Measurements from ENCODE around the gene RGS6. TPM values are rescaled to one million over a fixed set of nuclear protein-coding genes. Genes with fewer than 3 reads are reported as not detected.

Gene RGS6
- total and polyA plus RNA-seq, 2 of the 4 experiments (the other 2 are of a cell fraction) = not detected

DNA sequence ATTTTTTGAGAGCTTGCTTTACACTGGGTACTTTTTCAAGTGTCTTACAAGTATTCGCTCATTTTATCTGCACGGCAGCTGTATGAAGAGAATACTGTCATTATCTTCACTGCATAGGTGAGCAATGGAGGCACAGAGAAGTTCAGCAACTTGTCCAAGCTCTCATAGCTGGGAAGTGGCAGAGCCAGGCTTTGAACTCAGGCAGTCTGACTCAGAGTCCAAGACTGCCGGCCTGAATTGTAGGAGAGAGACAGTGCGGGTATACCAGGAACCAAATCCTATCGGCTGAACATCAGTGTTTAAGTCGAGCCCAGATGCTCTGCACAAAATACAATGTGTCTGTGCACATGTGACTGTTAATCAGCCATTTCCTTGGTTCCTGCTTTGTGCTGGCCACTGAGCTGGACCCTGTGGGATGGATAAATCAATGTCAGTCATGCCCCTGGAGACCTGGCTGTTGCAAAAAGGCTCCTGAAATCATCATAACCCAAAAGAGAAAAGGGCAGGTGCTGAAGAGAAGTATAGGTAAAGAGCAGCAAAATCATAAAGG, 487.1 kb downstream of the RGS6 start:
- H4K20me1 ChIP-seq (ENCODE audit: insufficient read depth, low read length) = no peaks in the 10 kb centered on the region
- H3K56ac ChIP-seq (ENCODE audit: extremely low read depth, insufficient read depth, low read length) = no peak overlapping the region
- H3K9me1 ChIP-seq (ENCODE audit: insufficient read depth, low read length) = no peaks in the 10 kb centered on the region
- ChIA-PET CTCF (interaction anchor here (0.6 to 1.2 kb wide), 2 partner anchors 64 to 395 kb away, joined by 3 to 4 read pairs; no protein-coding TSS in a partner anchor), POLR2A (ENCODE audit: unreplicated experiment) (no interaction called here)
- no peak overlapping the region for H4K5ac ChIP-seq (ENCODE audit: low read depth, low read length)
- no peak overlapping the region for H2AK5ac ChIP-seq (ENCODE audit: low read depth, low read length)
- H3K14ac ChIP-seq (replicated peaks; ENCODE audit: low read depth, low read length) = no peak overlapping the region
- no peaks in the 10 kb centered on the region for H3K79me1 ChIP-seq (ENCODE audit: low read depth in 1 of 2, low read length in 2 of 2)
- no peak for TF ChIP-seq POLR2A (IDR thresholded peaks at IDR 0.05; ENCODE audit: low read depth, low read length)
- no peak for TF ChIP-seq BHLHE40 (IDR thresholded peaks at IDR 0.05; ENCODE audit: low read depth, low read length)
- TF ChIP-seq, protein P1, sequence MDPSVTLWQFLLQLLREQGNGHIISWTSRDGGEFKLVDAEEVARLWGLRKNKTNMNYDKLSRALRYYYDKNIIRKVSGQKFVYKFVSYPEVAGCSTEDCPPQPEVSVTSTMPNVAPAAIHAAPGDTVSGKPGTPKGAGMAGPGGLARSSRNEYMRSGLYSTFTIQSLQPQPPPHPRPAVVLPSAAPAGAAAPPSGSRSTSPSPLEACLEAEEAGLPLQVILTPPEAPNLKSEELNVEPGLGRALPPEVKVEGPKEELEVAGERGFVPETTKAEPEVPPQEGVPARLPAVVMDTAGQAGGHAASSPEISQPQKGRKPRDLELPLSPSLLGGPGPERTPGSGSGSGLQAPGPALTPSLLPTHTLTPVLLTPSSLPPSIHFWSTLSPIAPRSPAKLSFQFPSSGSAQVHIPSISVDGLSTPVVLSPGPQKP (IDR thresholded peaks at IDR 0.05; ENCODE audit: borderline replicate concordance, low read depth, low read length) = no peak
- TF ChIP-seq CEBPB (IDR thresholded peaks at IDR 0.05; ENCODE audit: low read depth, low read length) = no peak
- no peak for TF ChIP-seq MAZ (IDR thresholded peaks at IDR 0.05; ENCODE audit: borderline replicate concordance, low read depth, low read length)
- no peak for TF ChIP-seq NFE2L2 (IDR thresholded peaks at IDR 0.05; ENCODE audit: low read depth, low read length)
- TF ChIP-seq, protein P2, sequence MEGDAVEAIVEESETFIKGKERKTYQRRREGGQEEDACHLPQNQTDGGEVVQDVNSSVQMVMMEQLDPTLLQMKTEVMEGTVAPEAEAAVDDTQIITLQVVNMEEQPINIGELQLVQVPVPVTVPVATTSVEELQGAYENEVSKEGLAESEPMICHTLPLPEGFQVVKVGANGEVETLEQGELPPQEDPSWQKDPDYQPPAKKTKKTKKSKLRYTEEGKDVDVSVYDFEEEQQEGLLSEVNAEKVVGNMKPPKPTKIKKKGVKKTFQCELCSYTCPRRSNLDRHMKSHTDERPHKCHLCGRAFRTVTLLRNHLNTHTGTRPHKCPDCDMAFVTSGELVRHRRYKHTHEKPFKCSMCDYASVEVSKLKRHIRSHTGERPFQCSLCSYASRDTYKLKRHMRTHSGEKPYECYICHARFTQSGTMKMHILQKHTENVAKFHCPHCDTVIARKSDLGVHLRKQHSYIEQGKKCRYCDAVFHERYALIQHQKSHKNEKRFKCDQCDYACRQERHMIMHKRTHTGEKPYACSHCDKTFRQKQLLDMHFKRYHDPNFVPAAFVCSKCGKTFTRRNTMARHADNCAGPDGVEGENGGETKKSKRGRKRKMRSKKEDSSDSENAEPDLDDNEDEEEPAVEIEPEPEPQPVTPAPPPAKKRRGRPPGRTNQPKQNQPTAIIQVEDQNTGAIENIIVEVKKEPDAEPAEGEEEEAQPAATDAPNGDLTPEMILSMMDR (conservative IDR thresholded peaks at IDR 0.05; ENCODE audit: low read depth, low read length) = no peak
- TF ChIP-seq CHD1 (IDR thresholded peaks at IDR 0.05; ENCODE audit: low read depth, low read length) = no peak
- H3K4me3 ChIP-seq (ENCODE audit: insufficient read depth, low read depth, low read length) = no peak overlapping the region
- H3K4ac ChIP-seq (ENCODE audit: low read depth, low read length) = no peak overlapping the region
- H3K4me2 ChIP-seq (ENCODE audit: low read depth, low read length) = no peak overlapping the region
- intact Hi-C loops (cut with micrococcal nuclease) = no loop called here
- no peak overlapping the region for H3K27ac ChIP-seq (ENCODE audit: insufficient read depth, low read length)
- H4K8ac ChIP-seq (ENCODE audit: low read depth in 2 of 2, low read length in 2 of 2) = no peak overlapping the region
- dilution Hi-C loops (cut with HindIII; ENCODE audit: low sequenced_read_pairs, unreplicated experiment) = no loop called here
- no peak overlapping the region for H2BK20ac ChIP-seq (ENCODE audit: low read depth, low read length)
- no peak for ATAC-seq (ENCODE audit: low read depth)
- peaks cover 5% of the 10 kb centered on the region for H3K27me3 ChIP-seq (ENCODE audit: control insufficient read depth, insufficient read depth, low read length)
- H2AFZ ChIP-seq (replicated peaks; ENCODE audit: low read length, poor library complexity) = no peak overlapping the region
- no peak overlapping the region for H2BK120ac ChIP-seq (ENCODE audit: low read depth, low read length)
- H2AK9ac ChIP-seq (replicated peaks; ENCODE audit: low read depth, low read length, poor library complexity) = no peak overlapping the region
- no peaks in the 10 kb centered on the region for H3K36me3 ChIP-seq (ENCODE audit: control insufficient read depth, insufficient read depth, low read length)
- no peaks in the 10 kb centered on the region for H3K4me1 ChIP-seq (ENCODE audit: control insufficient read depth, insufficient read depth, low read length)
- no peak for DNase-seq
- H3K9ac ChIP-seq (ENCODE audit: low read depth, low read length) = no peak overlapping the region
- no peak overlapping the region for H4K91ac ChIP-seq (ENCODE audit: insufficient read depth, low read depth, low read length)
- BruUV-seq (replicated peaks) = no TSS peak
- in situ Hi-C loops (cut with MboI; ENCODE audit: low sequenced_read_pairs) = no loop called here
- H2BK5ac ChIP-seq (ENCODE audit: low read depth, low read length, poor library complexity, severe bottlenecking) = no peak overlapping the region
- H3K9me3 ChIP-seq (ENCODE audit: control insufficient read depth, insufficient read depth, low read length) = no peaks in the 10 kb centered on the region
- H2BK15ac ChIP-seq (ENCODE audit: low read depth, low read length) = no peak overlapping the region
- no peak overlapping the region for H3K23ac ChIP-seq (ENCODE audit: low read depth, low read length)
- no peak overlapping the region for H3K18ac ChIP-seq (ENCODE audit: low read depth, low read length)
- 61% methylated on average over 3 of the region's 6 CpGs; no CpG with 5 or more reads in 1 of the 2 experiments for WGBS, 2 experiments (ENCODE audit: extremely low coverage in 2 of 2, insufficient read length in 1 of 2)
